Stimulated activated naive CD8-positive, alpha-beta T cell treated with anti-CD3 and anti-CD28 coated beads, Interleukin-15, Interleukin-2, amounts not matched to agents 100 ng/mL and 50 ng/mL, for 24 hours (primary cell): Measurements from ENCODE around the gene USHBP1.

Experiments
- H3K27ac Mint-ChIP-seq: one replicate; pipeline ENCODE4 v1.8.0; 2021; ENCODE audit warnings: mild to moderate bottlenecking, mixed read lengths
- H3K27me3 Mint-ChIP-seq: one replicate; pipeline ENCODE4 v1.8.0; 2021; ENCODE audit warnings: mixed read lengths
- H3K36me3 Mint-ChIP-seq: one replicate; pipeline ENCODE4 v1.8.0; 2021; ENCODE audit warnings: low read depth, mixed read lengths
- H3K4me1 Mint-ChIP-seq: one replicate; pipeline ENCODE4 v1.8.0; 2021; ENCODE audit warnings: low read depth, mixed read lengths
- H3K4me3 Mint-ChIP-seq: one replicate; pipeline ENCODE4 v1.8.0; 2021; ENCODE audit warnings: mild to moderate bottlenecking, mixed read lengths
- H3K9me3 Mint-ChIP-seq: one replicate; pipeline ENCODE4 v1.8.0; 2021; ENCODE audit warnings: mixed read lengths

The USHBP1 gene

GRCh38 chr19:17225053-17225452, 39.5 kb downstream of the USHBP1 start:
- Mint-ChIP-seq H3K27me3 (no peaks in the 10 kb centered on the region), H3K9me3 (no peaks in the 10 kb centered on the region), H3K4me3 (peak overlapping the region; percentile 37), H3K4me1 (peaks cover 5% of the 10 kb centered on the region), H3K36me3 (no peaks in the 10 kb centered on the region), H3K27ac (no peak overlapping the region)

- Mint-ChIP-seq H3K27me3 (no peaks in the 10 kb centered on the region), H3K36me3 (peaks cover 27% of the 10 kb centered on the region), H3K4me3 (no peak overlapping the region), H3K27ac (no peak overlapping the region), H3K4me1 (peaks cover 16% of the 10 kb centered on the region), H3K9me3 (no peaks in the 10 kb centered on the region)
Measured at GRCh38 chr19:17220207-17220758, 44.3 kb downstream of the USHBP1 start.

GRCh38 chr19:17219286-17219685, 45.3 kb downstream of the USHBP1 start:
- Mint-ChIP-seq H3K4me1 (peaks cover 25% of the 10 kb centered on the region), H3K27me3 (no peaks in the 10 kb centered on the region), H3K4me3 (no peak overlapping the region), H3K9me3 (no peaks in the 10 kb centered on the region), H3K36me3 (peaks cover 27% of the 10 kb centered on the region), H3K27ac (no peak overlapping the region)

GRCh38 chr19:17216058-17216670, 48.4 kb downstream of the USHBP1 start:
- Mint-ChIP-seq H3K9me3 (no peaks in the 10 kb centered on the region), H3K27ac (peak overlapping the region; percentile 55), H3K36me3 (peaks cover 32% of the 10 kb centered on the region), H3K4me1 (peaks cover 26% of the 10 kb centered on the region), H3K4me3 (peak overlapping the region; percentile 89), H3K27me3 (no peaks in the 10 kb centered on the region)

- Mint-ChIP-seq H3K36me3 (peaks cover 32% of the 10 kb centered on the region), H3K27ac (peak within 1 kb of the TSS; percentile 93), H3K9me3 (no peaks in the 10 kb centered on the region), H3K4me3 (peak within 1 kb of the TSS; percentile 89), H3K4me1 (peaks cover 26% of the 10 kb centered on the region), H3K27me3 (no peaks in the 10 kb centered on the region)
Measured at GRCh38 chr19:17215127-17215971, 49.2 kb downstream of the USHBP1 start, which contains the start of gene USE1. Gene USE1, plus strand, starts transcription at chr19:17215357. Its CDS starts 49 bp downstream, at chr19:17215406.

- Mint-ChIP-seq H3K27me3 (no peaks in the 10 kb centered on the region), H3K4me1 (peaks cover 32% of the 10 kb centered on the region), H3K4me3 (peak overlapping the region; percentile 89), H3K36me3 (peaks cover 32% of the 10 kb centered on the region), H3K27ac (peak overlapping the region; percentile 93), H3K9me3 (no peaks in the 10 kb centered on the region)
Measured at GRCh38 chr19:17214508-17215126, 49.9 kb downstream of the USHBP1 start.

- Mint-ChIP-seq H3K27ac (no peak overlapping the region), H3K36me3 (peaks cover 37% of the 10 kb centered on the region), H3K4me1 (peaks cover 33% of the 10 kb centered on the region), H3K4me3 (no peak overlapping the region), H3K27me3 (no peaks in the 10 kb centered on the region), H3K9me3 (no peaks in the 10 kb centered on the region)
Measured at GRCh38 chr19:17213334-17213733, 51.2 kb downstream of the USHBP1 start.

- Mint-ChIP-seq H3K4me3 (no peak overlapping the region), H3K27ac (no peak overlapping the region), H3K36me3 (peaks cover 28% of the 10 kb centered on the region), H3K4me1 (peaks cover 33% of the 10 kb centered on the region), H3K9me3 (no peaks in the 10 kb centered on the region), H3K27me3 (no peaks in the 10 kb centered on the region)
Measured at GRCh38 chr19:17211547-17212446, 52.7 kb downstream of the USHBP1 start.

GRCh38 chr19:17210296-17210695, 54.2 kb downstream of the USHBP1 start:
- H3K4me1 Mint-ChIP-seq, result peaks cover 22% of the 10 kb centered on the region
- no peak overlapping the region for H3K27ac Mint-ChIP-seq
- no peaks in the 10 kb centered on the region for H3K9me3 Mint-ChIP-seq
- no peaks in the 10 kb centered on the region for H3K27me3 Mint-ChIP-seq
- no peak overlapping the region for H3K4me3 Mint-ChIP-seq
- peaks cover 22% of the 10 kb centered on the region for H3K36me3 Mint-ChIP-seq

GRCh38 chr19:17209126-17210036, 55.2 kb downstream of the USHBP1 start:
- Mint-ChIP-seq H3K27me3 (no peaks in the 10 kb centered on the region), H3K4me1 (peaks cover 14% of the 10 kb centered on the region), H3K9me3 (no peaks in the 10 kb centered on the region), H3K27ac (peak overlapping the region; percentile 81), H3K4me3 (no peak overlapping the region), H3K36me3 (peaks cover 22% of the 10 kb centered on the region)

- no peaks in the 10 kb centered on the region for H3K27me3 Mint-ChIP-seq
- peaks cover 12% of the 10 kb centered on the region for H3K4me1 Mint-ChIP-seq
- no peak overlapping the region for H3K4me3 Mint-ChIP-seq
- H3K9me3 Mint-ChIP-seq, result no peaks in the 10 kb centered on the region
- peaks cover 28% of the 10 kb centered on the region for H3K36me3 Mint-ChIP-seq
- H3K27ac Mint-ChIP-seq, result no peak overlapping the region
Measured at GRCh38 chr19:17206736-17207581, 57.6 kb downstream of the USHBP1 start.

GRCh38 chr19:17205237-17206140, 59.1 kb downstream of the USHBP1 start:
- Mint-ChIP-seq H3K27me3 (no peaks in the 10 kb centered on the region), H3K9me3 (no peaks in the 10 kb centered on the region), H3K27ac (no peak overlapping the region), H3K4me1 (peaks cover 12% of the 10 kb centered on the region), H3K4me3 (no peak overlapping the region), H3K36me3 (peaks cover 43% of the 10 kb centered on the region)
